HG03139 (cell line): ENCODE data around the gene LETMD1.

ENCODE experiments used
- ATAC-seq: cut with Tn5 transposase; IDR thresholded peaks from one replicate; pipeline ENCODE4 v1.9.1; 2021; ENCODE audit not compliant: unreplicated experiment

LETMD1 gene

DNA sequence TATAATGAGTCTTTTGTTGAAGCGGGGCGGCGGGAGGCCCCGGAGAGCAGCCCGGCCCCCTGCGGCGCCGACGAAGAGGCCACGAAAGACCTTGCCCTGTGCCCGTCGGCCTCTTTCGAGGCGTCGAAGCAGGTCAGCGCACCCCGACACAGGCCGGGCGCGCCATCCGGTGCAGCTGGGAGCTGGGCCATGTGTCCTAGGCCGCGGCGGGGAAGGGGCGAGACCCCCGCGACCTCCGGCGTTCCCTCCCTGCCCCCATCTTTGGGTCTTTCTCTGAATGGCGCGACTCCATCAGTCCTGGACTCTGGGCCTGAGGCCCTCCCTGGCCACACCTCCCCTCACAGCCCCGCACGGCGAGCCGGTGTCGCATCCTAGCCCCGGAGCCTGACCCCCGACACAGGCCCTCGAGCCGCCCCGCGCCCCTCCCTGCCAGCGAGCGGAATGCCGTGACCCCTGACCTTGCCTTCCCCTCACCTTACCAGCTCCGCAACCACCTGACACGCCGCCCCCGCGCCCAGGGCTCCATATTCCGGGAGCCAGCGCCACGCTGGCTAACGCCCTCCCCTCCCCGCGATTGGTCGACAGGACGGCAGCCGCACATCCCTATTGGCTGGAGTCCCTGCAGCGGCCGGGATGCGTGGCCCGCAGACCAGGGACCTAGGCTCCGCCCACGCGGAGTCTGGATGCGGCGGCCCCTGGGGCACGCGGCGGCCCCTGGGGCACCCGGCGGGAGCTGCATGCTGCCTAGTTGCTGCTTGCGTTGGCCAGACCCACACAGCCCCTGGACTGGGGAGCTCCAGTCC lies 22.1 kb upstream of the LETMD1 start, which contains the start of gene SLC11A2:
Gene SLC11A2 (minus strand): TSS at position 549 of the 803 bp plus-strand sequence. CDS start 15,656 bp downstream, outside the sequence.
- peak; percentile 81 for ATAC-seq

DNA sequence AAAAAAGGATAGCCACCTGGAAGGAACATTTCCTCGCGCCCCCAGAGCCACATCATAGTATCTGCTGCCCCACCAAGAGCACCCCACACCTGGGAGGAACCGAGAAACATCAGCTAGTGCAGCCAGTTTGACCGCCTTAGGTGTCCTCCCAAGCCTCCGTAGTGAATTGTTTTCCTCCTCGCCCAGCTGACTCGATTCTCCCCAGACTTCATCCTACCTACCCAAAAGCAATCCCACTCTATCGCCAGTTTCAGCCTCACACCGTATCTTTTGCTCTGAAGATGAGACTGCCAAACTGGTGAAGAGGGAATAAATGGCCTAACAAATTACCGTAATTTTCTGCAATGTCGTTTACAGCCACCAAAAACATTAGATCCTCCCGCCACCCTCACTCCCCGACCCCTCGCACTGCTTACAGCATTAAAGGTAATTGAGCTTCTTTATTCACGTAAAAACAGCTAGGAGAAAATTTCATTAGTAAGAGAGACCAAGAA lies 20.7 kb upstream of the LETMD1 start:
- no peak for ATAC-seq

- ATAC-seq, result no peak
Observed at GRCh38 chr12:51028126-51028812, 19.9 kb upstream of the LETMD1 start.

DNA sequence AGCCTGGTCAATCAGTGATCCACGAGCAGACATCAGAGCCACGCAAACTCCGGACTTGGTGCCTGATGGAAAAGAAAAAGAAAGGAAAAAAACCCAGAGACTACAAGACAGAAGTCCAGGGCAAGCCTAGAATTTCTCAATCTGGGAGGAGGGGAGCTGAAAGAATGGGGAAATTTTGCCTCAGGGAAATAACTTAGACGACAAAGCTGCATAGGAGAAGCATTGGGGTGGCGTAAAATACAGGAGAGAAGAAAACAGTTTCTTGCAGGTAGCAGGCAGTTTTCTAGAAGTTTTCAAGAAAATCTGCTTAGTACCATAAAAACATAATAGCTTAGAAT lies 19.3 kb upstream of the LETMD1 start:
- no peak for ATAC-seq

DNA sequence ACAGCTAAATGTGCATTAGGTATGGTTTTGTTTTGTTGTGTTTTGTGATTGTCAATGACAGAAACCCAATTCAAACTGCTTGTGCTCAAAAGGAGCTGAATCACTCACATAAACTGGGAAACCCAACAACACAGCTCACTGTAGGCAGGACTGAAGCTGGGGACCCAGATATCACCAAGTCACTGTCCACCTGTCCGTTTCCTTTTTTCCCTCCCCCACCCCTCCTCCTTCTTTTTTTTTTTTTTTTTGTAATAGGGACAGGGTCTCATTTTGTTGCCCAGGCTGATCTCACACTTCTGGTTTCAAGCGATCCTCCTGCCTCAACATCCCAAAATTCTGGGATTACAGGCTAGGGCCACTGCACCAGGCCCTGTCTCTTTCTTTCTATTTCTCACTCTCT lies 15.1 kb upstream of the LETMD1 start:
- ATAC-seq, result no peak

DNA sequence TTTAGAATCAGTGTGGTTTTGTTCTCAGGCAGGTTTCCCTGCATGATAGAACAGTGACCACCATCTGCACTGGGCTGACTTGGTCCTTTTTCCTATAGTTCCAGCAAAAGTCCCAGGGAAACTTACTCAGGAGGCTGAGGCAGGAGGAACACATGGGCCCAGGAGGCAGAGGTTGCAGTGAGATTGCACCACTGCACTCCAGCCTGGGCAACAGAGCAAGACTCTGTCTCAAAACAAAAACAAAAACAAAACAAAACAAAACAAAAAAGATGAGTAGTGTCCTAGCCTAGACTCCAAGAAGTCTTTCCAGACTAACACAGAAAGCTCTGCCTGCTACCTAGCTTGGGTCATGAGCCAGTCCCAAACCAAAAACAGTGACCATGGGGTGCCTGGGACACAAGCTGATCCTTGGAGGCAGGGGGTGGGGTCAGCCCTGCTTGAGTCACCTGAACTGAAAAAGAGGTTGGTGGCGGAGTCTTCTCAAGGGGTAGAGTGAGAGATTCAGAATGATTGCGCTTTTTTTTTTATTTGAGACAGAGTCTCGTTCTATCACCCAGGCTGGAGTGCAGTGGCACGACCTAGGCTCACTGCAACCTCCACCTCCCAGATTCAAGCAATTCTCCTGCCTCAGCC lies 14.6 kb upstream of the LETMD1 start:
- ATAC-seq, result no peak

- ATAC-seq, result no peak
Observed at GRCh38 chr12:51036279-51036678, 11.8 kb upstream of the LETMD1 start.

- ATAC-seq, result no peak
Observed at GRCh38 chr12:51048661-51049251, 629 bp downstream of the LETMD1 start.

- ATAC-seq, result no peak
Observed at GRCh38 chr12:51049525-51049924, 1.4 kb downstream of the LETMD1 start.

DNA sequence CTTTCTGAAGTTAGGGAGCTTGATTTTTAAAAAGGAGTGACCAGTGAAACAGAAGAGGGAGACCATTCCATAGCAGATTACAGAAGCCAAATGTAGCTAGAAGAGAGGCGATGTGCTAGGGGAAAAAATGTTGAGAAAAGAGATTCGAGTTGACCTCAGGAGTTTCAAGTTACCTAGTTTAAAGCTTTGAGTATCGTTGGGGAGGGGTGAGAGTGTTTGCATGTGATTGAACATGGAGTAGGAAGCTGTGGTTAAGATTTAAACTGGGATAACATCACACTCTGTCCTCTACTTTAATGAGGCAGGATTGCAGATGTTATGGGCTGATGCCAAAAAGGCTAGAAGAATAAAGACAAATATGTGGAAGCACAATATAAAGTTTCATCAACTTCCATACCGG lies 3.7 kb downstream of the LETMD1 start:
- ATAC-seq, result no peak

DNA sequence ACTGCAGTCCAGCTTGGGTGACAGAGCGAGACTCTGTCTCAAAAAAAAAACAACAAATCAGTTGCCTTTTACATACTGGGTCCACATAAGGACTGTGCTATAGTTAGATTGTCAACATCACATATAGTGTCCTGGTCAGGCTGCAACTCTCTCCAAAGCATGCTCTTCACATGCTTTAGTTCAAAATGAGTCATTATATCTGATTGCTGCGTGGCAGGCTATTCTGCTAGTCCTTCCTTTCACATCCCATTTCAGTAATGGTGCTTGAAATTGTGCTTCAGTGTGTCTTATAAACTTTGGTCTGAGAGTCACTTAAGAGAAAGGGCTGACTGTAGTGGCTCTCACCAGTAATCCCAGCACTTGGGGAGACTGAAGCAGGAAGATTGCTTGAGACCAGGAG lies 6.9 kb downstream of the LETMD1 start:
- ATAC-seq, result no peak

DNA sequence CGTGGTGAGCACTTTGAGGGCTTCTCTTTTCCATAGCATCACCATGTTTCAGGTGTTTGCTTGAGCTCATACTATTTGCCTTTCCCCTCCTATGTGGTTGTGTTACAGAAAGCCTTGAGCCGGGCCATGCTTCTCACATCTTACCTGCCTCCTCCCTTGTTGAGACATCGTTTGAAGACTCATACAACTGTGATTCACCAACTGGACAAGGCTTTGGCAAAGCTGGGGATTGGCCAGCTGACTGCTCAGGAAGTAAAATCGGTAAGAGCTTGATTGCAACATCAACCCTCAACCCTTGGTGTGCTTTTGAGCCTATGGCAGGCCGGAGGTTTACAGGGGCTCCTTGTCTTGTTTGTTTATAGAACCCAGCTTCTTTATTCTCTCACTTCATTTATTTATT lies 8.1 kb downstream of the LETMD1 start:
- ATAC-seq, result no peak

DNA sequence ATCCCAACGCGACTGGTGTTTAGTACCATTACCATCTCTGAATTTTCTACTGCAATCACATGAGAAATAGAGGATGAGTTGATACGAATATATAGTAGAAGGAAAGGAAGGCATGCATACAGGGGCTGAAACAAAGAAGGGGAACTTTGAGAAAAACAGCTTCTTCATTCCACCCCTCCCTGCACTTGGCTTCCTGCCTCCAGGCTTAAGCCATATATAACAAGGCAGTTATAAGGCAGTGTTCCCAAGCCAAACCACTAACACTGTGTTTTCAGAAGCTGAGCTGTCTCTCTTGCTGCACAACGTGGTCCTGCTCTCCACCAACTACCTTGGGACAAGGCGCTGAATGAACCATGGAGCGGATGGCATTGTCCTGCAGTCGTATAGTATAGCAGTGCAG lies 11.0 kb downstream of the LETMD1 start:
- no peak for ATAC-seq

DNA sequence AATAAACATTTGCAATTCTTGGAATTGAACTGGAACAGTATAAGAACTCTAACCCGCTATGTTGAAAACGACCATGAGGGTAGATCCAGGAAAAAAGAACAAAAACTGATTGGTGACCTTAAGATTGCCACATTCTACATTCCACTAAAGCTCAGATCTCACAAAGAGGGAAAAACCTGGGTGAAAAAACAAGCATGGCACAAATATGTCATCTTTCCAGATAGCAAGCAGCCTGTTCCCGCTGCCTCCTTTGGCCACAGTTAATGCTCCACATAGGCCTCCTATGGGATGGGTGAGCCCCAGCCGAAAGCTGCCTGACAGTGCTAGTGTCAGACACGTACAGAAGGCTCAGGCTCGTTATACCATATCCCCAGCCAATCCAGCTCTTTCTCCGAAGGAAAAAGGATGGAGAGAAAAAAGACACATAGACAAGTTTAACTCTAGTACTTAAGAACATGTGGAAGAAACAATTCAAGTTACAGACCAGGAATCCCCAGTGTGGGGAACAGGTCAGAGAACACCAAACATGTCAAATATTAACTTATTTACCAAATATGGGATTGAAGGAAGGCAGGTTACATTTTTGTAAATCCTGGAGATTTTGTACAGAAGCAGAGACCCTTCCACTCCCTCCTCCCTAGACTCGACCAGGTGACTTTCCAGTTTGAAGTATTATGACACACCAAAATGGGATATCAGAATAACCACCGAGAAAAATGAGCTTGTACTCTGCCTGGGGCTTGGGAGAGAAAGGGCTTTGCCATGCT lies 14.7 kb downstream of the LETMD1 start:
- no peak for ATAC-seq

DNA sequence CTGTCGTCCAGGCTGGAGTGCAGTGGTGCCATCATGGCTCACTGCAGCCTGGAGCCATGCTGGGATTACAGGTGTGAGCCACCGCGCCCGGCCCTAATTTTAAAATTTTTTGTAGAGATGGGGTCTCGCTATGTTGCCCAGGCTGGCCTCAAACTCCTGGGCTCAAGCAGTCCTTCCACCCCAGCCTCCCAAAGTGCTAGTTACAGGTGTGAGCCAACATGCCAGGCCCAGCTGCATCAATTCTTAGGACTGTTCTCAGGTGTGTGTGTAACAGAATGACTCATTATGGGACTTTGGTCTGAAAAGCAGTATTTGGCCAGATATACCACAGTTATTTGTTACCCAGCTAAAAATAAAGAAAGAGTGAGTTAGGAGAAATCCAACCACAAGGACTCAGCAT lies 17.4 kb downstream of the LETMD1 start:
- no peak for ATAC-seq

DNA sequence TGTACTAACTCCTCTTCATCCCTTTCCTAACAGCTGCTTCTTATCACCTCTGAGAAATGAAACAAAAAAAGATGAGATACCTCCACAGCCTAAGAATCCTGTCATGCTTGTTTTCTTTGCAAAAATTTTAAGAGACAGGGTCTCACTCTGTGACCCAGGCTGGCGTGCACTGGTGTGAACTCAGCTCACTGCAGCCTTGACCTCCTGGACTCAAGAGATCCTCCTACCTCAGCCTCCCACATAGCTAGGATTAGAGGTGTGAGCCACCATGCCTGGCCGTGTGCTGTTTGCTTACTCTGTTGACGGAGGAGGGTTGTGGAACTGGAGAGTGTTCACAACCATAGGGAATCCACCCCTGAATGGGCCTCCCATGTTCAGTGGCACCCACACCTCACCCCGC lies 19.1 kb downstream of the LETMD1 start:
- ATAC-seq, result no peak

GRCh38 chr12:51067771-51068170 lies 19.6 kb downstream of the LETMD1 start:
- ATAC-seq, result no peak

DNA sequence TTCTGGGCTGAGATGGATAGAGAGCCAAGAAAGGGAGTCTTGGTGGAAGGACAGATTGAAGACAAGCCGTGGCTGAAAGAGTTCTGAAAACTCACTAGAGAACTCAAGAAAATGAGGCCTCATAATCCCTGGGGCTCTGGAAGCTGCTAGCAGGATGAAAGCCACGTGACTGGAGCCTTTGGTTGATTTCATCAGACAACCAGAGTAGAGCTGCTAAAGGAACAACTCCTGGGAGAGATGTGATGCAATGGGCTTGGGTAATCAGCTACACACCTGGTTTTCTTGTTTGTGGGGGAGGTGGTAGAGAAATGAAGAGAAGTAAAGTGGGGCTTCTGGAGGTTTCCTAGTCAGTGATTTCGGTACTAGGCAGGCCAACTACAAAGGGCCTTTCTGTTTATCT lies 21.9 kb downstream of the LETMD1 start:
- no peak for ATAC-seq

GRCh38 chr12:51071663-51072062 lies 23.5 kb downstream of the LETMD1 start:
- ATAC-seq, result no peak

- ATAC-seq, result no peak
Observed at GRCh38 chr12:51075390-51075789, 27.3 kb downstream of the LETMD1 start.
